GM12801 (cell line): ENCODE measurements around the gene OR51B5.

Experiments used
- TF ChIP-seq, protein P1 (sequence below): IDR thresholded peaks from one replicate; pipeline ENCODE4 v1.5.1; 2011; ENCODE audit warnings: control low read depth; ENCODE audit not compliant: insufficient read length; ENCODE audit errors: extremely low read depth

OR51B5 gene

GRCh38 chr11:5343474-5344335, at the start of gene OR51B5:
OR51B5 (minus strand) TSS chr11:5343524; CDS start chr11:5343524, 0 bp downstream.
- TF ChIP-seq, protein P1, sequence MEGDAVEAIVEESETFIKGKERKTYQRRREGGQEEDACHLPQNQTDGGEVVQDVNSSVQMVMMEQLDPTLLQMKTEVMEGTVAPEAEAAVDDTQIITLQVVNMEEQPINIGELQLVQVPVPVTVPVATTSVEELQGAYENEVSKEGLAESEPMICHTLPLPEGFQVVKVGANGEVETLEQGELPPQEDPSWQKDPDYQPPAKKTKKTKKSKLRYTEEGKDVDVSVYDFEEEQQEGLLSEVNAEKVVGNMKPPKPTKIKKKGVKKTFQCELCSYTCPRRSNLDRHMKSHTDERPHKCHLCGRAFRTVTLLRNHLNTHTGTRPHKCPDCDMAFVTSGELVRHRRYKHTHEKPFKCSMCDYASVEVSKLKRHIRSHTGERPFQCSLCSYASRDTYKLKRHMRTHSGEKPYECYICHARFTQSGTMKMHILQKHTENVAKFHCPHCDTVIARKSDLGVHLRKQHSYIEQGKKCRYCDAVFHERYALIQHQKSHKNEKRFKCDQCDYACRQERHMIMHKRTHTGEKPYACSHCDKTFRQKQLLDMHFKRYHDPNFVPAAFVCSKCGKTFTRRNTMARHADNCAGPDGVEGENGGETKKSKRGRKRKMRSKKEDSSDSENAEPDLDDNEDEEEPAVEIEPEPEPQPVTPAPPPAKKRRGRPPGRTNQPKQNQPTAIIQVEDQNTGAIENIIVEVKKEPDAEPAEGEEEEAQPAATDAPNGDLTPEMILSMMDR: no peak

GRCh38 chr11:5390210-5390609, 46.9 kb upstream of the OR51B5 start:
- TF ChIP-seq, protein P1: no peak

- TF ChIP-seq, protein P1: no peak
Measured at GRCh38 chr11:5384335-5384734, 41.0 kb upstream of the OR51B5 start.

DNA sequence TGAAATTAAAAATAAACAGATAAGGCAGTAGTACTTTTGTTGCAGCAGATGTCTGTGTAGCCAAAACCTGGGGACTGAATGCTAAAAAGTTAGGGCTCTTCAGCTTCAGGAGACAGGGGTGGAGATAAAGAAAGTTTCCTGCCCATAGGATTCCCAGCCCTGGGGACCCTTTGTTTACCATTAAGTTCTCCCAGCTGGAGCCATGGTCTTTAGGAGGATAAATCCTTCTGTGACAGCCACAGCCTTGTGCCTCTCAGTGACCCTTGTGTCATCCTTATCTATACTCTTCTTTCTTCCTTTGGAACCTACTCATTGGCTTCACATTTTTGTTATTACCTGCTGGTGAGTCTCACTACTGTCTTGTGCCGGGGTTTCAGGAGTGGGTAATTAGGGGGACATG, 40.3 kb upstream of the OR51B5 start, which contains the start of gene OR51M1:
Gene OR51M1 (plus strand): TSS at position 237 of the 400 bp plus-strand sequence. CDS start 5,587 bp downstream, outside the sequence.
- TF ChIP-seq, protein P1: no peak

DNA sequence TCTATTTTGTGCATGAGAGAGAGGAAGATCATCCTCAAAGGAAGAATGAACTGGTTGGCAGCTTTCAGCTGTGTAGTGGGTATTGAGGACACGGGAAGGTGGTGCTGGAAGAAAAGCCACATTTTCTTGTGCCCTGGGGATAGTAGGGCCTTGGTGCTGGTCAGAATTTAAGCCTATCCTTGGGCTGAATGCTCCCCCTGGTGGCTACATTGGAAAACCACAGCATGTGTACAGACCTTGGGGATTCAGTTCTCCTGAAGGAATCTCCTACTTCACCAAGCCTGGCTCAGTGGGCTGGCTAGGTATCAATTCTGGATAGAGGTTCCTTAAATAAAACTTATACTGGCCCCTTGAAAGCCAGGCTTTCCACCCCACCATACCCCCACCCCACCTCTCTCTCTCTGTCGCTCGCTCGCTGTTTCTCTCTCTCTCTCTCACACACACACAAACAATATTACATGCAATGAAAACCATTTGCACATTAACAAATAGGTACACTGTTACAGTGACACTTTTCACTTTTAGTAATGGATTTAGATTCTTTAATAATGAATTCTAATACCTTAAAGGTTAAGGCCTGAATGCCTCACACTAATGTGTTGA, 37.5 kb upstream of the OR51B5 start:
- TF ChIP-seq, protein P1: no peak

- TF ChIP-seq, protein P1: no peak
Measured at GRCh38 chr11:5369789-5370188, 26.5 kb upstream of the OR51B5 start.

DNA sequence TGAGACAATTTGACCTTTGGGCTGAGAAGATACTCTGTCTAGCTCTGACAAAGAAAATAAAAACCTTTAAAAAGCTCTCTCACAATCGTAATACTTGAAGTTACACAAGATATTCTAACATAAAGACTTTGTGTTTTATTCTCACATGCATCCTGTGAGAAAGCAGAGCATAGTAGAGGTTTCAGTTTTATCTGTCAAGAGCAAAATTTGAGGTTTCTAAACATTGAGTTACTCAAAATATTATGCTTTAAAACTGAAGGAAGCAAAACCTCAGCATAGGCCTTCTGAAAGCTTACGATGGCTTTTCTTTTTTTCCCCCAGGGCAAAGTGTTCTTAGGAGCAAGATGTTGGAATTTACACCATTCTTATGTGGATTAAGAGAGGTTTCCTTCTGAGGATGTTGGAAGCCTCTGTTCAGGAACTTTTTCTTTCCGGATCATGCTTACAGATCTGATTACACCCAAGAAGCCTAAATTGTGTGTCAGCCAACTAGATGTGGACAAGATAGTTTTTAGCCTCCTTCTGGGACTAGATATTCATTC, 25.2 kb upstream of the OR51B5 start:
- TF ChIP-seq, protein P1: no peak
